Fibroblast of mammary gland (primary cell): ENCODE measurements around the gene PLA2G6.

Source experiments
- DNase-seq: peaks from one replicate; pipeline ENCODE4 v3.0.0-alpha.2; 2010; ENCODE audit warnings: low read depth
- H3K4me3 ChIP-seq: 2 replicates; pipeline ENCODE4 v1.5.1; 2011; ENCODE audit warnings: low read depth, mild to moderate bottlenecking, low read length, moderate library complexity; ENCODE audit not compliant: control insufficient read depth
- TF ChIP-seq, protein P1 (sequence below): conservative IDR thresholded peaks from 2 replicates; pipeline ENCODE4 v1.5.1; 2011; ENCODE audit warnings: low read depth, low read length, inconsistent platforms; ENCODE audit not compliant: control insufficient read depth, insufficient read depth

The PLA2G6 gene

DNA sequence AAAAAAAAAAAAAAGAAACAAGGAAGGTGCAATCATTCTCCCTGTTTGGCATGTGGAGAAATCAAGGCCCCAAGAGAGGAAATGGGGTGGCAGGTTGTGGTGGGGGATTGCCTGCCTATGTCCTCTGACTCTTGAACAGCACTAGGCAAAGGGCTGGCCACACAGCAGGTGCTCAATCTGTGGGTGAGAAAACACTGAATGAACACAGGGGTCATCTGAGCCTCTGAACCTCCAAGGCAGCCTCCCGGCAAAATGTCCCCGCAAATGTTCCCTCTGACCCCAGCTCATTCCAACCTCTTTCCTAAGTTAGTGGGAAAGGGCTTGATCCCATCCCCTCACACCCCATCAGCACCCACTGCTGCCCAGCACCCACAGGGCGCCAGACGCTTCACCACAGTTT, 4.6 kb downstream of the PLA2G6 start:
- TF ChIP-seq, protein P1, sequence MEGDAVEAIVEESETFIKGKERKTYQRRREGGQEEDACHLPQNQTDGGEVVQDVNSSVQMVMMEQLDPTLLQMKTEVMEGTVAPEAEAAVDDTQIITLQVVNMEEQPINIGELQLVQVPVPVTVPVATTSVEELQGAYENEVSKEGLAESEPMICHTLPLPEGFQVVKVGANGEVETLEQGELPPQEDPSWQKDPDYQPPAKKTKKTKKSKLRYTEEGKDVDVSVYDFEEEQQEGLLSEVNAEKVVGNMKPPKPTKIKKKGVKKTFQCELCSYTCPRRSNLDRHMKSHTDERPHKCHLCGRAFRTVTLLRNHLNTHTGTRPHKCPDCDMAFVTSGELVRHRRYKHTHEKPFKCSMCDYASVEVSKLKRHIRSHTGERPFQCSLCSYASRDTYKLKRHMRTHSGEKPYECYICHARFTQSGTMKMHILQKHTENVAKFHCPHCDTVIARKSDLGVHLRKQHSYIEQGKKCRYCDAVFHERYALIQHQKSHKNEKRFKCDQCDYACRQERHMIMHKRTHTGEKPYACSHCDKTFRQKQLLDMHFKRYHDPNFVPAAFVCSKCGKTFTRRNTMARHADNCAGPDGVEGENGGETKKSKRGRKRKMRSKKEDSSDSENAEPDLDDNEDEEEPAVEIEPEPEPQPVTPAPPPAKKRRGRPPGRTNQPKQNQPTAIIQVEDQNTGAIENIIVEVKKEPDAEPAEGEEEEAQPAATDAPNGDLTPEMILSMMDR = no peak
- DNase-seq = no peak
- no peak overlapping the region for H3K4me3 ChIP-seq

DNA sequence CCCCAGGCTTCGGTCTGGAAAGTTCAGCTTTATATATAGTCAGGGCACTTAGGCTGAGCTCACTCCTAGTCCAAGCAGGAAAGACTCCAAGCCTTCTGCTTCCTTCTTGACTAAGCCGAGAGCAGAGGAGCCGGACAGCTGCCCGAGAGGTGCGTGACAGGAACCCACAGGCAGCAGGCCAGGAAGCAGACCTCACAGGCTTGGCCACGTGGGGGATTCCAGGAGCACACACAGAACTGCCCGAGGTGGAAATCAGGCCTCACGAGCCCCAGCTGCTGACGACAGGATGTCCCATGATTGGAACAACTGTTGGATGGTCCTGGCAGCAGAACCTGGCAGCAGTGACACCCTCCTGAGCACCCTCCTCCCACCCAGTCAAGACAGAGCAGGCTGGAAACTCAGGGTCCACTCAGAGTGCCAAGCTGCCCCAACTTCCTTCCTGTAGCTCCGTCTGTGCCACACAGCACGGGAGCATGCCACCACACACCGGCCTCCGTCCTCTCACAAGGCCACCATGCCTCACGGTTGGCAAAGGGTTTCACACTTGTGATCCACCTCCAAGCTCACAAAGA, 5.4 kb downstream of the PLA2G6 start:
- TF ChIP-seq, protein P1 = no peak
- no peak overlapping the region for H3K4me3 ChIP-seq
- DNase-seq = peak; percentile 86

- TF ChIP-seq, protein P1 = no peak
- no peak for DNase-seq
- no peak overlapping the region for H3K4me3 ChIP-seq
Observed at GRCh38 chr22:38175206-38176118, 6.2 kb downstream of the PLA2G6 start.

DNA sequence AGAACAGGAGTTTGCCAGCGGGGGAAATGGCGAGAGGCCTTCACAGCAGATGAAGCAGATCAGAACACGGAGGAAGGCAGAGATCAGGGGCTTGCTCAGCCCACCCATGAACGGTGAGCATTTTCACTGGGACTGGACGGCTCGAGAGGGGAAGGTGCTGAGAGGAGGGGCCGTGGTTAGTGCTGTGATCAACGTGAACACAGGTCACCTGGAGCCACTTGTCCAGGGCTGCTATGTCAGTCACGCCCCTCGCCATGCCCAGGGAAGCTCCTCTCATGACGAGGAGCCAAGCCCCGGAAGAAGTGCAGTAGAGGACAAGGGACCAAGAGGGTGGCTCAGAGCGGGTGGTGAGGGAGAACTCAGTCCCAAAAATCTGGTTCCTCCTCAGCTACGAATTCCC, 7.0 kb downstream of the PLA2G6 start:
- H3K4me3 ChIP-seq = no peak overlapping the region
- TF ChIP-seq, protein P1 = no peak
- no peak for DNase-seq

DNA sequence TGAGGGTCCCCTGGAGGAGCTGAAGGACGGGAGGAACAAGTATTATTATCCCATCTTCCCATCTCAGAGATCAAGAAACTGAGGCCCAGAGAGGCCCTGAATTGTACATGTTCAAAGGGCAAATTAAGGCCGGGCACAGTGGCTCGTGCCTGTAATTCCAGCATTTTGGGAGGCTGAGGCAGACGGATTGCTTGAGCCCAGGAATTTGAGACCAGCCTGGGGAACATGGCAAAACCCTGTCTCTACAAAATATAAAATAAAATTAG, 8.1 kb downstream of the PLA2G6 start:
- H3K4me3 ChIP-seq = no peak overlapping the region
- no peak for DNase-seq
- TF ChIP-seq, protein P1 = no peak

DNA sequence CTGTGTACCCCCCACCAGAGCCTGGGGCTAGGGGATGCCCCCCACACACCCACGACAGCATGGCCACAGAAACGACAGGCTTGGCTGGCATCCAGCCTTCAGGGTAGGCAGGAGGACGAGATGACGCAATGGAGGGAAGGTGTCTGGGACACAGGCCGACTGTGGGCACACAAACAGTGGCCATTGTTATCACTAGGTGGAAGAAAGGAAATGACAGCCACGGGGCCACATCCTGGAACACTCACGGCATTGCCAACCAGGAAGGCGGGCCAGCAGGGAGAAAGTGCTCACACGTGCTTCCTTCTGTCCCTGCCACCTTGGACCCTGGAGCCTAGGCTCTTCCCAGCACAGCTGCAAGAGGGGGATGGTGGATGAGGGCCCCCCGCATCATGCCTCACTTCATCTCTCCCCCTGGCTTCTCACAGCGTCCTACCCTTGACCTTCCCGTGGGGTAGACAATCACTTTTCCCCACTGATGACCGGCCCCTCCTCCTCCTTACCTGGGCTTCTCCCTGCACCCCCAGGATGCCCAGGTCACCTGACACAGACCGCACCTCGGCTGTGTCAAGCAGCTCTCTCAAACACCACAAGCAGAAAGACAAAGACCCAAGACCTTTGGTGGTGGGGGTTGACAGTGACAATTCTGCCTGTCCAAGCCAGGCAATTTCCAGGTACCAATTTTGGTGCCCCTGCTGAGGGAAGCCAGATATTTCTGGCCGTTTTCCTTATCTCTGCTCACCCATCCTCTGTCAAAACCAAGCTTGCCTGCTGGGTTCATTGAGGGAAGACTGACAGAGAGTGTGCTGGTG, 8.6 kb downstream of the PLA2G6 start:
- TF ChIP-seq, protein P1 = no peak
- no peak for DNase-seq
- no peak overlapping the region for H3K4me3 ChIP-seq
